Measurements from ENCODE around the gene PDE4D. TPM values are rescaled to one million over a fixed set of nuclear protein-coding genes. Genes with fewer than 3 reads are reported as not detected.
"Not testable (repeated sequence)": the region's sequence is repeated elsewhere in the genome, so short reads cannot be mapped to it uniquely, and the experiment has no call there.

Gene PDE4D
- total RNA-seq, 1 experiment from 2014 or later: 17.2 TPM

DNA sequence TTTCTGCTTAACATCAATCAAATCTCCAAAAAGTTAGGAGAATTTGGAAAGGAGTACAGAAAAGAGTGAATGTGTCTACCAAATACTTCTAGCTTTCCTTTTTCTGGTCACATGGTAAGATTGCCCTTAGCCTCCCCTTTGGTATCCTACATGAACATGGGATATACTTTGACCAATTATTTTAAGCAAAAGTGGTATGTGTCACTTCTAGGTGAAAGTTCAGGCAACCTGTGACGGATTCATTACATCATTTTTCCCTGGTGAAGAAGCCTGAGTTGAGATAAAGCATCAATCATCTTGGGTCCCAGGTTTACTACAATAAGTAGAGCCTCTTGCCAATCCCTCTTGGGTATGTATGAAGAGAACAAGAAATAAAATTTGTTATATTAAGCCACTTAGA, 419.2 kb downstream of the PDE4D start:
- no peak for DNase-seq (ENCODE audit: low read depth)

DNA sequence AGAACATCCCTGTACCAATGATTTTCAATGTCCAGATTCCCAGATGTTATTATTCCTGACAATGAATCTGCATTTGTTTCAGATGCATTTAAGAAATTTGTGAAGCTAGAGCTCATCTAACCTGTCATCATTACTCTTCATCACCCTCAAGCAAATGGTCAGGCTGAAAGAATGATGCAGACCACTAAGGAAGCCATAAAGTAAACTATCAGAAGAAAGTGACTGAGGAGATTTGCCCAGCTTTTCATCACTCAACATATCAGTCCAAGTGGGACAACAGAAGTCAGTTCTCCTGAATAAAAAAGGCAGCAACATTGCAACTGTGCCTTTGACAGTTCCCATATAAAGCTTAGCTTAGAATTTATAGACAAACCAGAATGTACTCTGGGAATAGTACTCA, 419.9 kb downstream of the PDE4D start:
- no peak for DNase-seq (ENCODE audit: low read depth)

DNA sequence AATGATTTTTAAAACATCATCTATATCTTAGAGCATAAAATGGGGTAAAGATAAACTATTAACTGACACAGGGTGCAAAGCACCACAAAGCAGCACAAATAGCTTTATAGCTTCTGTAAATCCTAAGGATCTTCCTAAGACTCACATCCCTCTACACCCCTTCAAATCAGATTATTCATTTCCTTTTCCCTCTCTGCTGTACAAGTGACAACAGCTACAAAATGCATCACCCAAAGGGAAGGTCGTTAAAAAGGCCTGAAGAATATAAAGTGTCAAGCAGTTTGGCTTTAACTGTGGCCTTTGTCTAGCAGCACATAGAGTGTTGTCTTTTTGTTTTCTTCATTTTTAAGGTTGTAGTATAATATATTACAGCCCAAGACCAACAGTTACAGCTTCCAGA, 422.1 kb downstream of the PDE4D start:
- DNase-seq (ENCODE audit: low read depth): no peak

DNA sequence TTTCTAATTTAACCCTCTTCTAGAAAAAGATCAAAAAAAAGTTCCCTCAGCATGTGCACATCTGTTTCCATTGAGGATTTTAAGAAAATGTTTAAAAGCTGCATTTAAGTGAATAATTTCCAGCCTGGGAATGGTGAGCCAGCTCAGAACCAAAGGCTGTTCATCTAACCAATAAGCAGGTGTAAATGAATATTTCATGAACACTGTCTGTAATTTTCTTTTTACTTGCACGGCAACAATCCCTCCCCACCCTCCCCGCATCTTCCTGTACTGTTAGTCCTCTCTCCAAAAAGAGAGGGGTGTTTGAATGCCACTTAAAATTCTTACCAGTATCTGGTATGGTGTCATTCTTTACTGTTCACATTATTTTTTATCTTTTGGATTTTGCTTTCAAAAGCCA, 425.6 kb downstream of the PDE4D start:
- DNase-seq (ENCODE audit: low read depth): no peak

DNA sequence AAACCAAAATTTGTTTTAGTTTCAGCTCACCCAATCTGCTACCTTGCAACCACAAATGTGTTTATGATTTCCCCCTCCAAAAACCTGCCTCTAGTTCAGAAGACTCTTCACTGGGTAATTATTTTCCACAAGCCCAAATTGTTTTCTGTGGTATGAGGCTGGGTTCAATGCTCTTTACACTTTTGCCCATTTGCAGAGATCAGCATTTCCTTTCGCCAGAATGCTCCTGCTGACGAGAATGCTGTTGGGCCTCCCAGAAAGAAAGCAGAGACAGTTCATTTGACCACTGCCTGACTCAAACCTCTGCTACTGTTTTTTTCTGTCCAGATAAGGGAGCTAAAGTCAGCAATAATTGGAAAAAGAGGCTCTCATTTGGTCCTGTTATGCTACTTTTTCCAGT, 427.3 kb downstream of the PDE4D start:
- DNase-seq (ENCODE audit: low read depth): no peak

DNA sequence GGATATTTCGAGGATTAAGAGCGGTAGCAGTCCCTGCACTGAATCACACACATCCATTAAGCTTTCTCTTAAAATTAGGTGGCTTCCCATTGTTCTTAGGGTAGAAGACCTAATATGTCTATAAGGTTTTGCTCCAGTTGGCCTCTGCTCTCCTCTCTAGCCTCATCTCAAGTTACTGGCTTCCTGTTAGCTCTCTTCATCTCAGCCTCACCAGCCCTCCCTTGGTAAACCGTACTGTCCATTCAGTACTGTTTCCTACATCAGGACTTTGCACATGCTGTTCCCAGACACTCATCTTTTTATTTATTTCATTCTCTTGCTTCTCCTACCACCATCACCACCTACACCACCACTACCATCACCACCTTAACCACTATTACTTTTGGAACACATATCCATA, 428.6 kb downstream of the PDE4D start:
- no peak for DNase-seq (ENCODE audit: low read depth)

DNA sequence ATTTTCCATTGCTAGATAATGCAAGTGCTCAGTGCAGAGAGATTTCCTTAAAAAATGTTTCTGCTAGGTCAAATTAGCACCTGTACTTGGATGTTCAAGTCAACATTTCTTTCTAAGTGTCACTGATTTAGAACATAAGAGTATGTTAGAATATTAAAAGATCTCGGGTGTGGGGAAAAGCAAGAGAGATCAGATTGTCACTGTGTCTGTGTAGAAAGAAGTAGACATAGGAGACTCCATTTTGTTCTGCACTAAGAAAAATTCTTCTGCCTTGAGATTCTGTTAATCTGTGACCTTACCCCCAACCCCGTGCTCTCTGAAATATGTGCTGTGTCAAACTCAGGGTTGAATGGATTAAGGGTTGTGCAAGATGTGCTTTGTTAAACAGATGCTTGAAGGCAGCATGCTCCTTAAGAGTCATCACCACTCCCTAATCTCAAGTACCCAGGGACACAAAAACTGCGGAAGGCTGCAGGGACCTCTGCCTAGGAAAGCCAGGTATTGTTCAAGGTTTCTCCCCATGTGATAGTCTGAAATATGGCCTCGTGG, 429.8 kb downstream of the PDE4D start:
- DNase-seq (ENCODE audit: low read depth): not testable (repeated sequence)

DNA sequence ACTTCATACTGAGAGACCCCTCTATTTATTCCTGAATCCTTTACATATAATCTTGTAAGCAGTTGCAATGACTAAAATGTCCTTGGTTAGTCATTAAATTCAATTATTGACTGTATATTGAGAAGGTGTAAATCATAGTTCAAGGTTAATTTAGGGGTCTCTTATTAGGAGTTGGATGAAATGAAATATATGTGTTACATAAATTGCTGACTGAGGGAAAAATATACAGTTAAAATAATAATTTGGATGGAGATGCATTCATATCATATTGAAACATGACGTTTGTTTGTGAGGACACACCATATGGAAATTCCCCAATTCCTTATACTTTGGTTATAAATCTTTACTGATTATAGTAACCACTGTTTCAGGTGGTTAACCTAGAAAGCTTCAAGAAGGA, 430.6 kb downstream of the PDE4D start:
- DNase-seq (ENCODE audit: low read depth): no peak

DNA sequence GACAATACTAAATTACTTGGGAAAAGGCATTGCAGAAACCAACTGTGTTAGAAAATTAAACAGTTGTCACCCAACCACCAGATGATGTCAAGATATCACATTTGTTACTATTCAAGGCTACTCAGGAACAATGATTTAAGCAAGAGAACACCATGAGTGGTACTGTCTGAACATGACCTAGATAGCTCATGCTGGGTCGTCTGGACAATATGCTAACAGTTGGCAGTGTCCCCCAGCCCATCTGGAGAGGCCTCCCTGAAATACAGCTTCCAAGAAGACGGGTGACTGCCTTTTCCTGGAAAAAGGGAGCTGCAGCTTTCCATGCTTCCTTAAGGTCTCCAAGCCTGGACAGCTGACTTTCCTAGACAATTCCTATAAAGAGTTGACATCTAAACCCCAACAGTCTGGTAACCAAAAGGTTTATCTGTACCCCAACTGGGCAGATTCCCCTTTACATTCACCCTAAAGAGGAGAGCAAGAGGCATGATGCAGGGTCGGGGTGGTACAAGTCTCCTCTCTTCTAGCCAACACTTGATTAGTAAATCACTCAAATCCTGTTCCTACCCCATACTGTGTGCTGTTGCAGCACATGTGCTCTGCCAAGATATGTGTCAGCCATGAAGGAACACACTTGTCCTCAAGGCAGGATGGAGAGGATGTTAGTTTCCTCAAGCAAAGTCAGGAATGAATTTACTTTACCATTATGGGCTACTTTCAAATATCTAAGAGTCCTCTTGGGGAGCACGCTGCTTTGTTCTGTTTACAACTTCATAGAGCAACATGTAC, 433.0 kb downstream of the PDE4D start:
- no peak for DNase-seq (ENCODE audit: low read depth)

DNA sequence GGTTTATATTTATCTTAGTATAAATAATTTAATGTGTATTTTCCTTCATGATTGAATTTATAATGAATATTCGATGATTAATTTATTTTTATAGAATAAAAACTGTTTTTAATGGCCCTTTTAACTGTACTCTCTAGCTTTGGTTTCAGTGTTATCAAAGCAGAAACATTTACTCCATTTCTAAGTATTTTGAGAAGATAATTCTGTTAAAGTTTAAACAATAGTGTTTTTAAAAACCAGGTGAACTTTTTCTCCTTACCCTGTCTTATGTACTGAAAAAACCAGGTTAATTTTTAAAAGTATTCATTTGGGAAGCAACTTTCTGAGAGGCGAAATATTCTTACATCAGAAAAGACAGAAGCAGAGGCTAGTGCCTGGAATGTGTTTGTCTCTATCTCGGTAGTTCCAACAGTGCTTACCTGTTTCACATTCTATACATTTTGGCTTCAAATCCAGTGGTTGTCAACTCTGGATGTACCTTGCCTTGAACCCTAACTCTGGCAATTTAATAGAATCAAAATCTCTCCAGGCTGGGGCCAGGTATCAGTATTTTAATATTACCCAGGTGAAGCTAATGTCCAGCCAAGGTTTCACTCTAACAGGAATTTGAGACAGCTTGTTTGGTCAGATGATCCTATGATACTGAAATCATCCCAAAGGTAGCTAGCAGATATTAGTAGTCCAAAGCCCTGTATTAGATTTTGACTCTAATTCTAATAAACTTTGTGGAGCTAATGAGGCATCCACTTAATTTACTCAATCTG, 434.4 kb downstream of the PDE4D start:
- no peak for DNase-seq (ENCODE audit: low read depth)

DNA sequence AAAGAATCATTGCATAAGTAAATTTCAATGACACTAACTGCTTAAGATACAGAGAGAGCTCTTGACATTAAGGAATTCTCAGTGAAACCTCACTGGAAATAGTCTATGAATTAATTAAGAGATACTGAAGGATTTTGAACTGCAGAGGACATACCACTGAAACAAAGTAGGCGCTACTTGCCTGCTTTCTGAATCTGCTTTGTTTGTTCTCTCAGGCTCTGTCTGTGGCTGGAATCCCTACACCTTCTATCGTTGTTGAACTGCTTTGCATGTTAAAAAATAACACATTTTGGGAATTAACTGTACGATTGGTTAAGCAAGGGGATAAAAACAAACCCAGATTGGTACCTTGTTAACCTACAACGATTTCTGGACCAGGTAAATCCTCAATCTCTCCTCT, 435.2 kb downstream of the PDE4D start:
- DNase-seq (ENCODE audit: low read depth): no peak

DNA sequence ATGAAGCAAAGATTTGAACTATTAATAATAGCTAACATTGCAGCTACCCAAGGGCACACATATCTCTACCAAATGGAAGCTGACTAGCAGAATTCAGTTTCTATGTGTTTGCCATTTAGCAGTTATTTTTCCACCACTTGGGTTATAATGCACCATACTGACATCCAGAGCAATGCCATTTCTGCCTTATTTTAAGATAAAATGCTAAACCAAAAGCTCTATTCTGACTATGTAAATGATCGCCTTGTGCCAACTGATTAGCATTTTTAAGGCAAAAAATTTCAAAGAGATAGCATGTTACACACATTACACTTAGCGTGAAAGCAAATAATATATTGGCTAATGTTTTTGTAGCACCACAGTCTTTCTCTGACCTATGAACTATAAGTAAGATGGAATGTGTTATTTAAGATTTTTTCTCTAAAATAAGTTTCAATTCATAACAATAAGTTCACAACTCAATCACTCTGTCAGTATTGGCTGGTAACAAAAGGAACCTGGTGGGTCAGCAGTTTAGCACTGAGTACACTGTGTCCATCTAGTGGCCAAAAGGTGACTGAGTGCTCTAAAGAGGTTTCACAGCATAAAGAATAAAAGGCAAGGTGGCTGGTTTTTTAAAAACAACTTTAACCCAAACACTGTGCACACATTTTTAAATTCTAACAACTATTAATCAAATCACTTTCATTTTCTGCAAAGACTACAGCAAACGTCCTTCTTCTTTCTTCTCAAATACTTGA, 443.5 kb downstream of the PDE4D start:
- DNase-seq (ENCODE audit: low read depth): no peak

DNA sequence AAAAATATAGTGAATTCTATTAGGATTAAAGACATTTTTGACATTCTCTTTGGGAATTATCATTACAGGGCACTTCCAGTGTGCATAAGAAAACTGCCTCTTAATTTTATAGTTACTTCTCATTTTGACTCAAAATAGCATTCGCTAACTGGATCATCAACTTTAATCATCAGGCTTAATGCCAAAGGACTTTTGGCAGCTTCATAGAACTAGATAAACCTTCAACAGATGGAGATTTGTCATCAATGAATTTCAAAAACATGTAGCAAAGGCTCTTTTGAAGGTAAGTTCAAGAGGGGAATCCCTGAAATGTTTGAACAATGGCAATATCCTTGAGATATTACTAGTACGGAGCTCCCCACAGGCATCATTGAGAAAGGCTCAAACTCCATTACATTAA, 447.2 kb downstream of the PDE4D start:
- no peak for DNase-seq (ENCODE audit: low read depth)

DNA sequence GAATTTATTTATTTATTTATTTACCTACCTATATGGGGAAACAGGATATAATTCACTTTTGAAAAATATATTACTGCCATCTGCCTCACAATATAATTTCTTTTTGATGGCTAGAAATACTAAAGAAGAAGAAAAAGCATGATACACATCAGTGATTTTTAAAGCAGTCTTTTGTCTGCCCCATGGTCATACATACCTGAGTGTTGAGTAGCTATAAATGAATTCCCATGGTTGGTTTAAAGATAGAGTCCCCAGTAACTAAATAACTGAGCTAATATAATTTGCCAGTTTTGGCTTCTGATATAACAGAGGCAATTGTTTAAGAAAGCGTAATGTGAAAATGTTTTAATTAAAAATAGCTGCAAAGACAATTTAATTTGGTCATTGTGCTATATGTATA, 447.8 kb downstream of the PDE4D start:
- no peak for DNase-seq (ENCODE audit: low read depth)

DNA sequence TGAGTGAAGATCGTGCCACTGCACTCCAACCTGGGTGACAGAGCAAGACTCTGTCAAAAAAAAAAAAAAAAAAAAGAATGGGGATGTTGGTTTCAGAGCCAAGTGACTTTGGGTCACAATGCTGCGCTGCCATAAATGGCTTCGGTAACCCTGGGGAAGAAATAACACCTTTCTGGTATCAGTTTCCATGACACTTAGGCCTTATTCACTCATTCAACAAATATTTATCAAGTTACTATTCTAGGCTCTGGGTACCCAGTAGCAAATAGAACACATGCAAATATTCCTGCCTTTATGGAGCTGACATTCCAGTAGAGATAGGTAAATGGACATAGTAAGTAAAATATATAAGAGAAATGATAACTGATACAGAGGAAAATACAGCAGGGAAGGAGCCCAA, 454.2 kb downstream of the PDE4D start:
- no peak for DNase-seq (ENCODE audit: low read depth)

DNA sequence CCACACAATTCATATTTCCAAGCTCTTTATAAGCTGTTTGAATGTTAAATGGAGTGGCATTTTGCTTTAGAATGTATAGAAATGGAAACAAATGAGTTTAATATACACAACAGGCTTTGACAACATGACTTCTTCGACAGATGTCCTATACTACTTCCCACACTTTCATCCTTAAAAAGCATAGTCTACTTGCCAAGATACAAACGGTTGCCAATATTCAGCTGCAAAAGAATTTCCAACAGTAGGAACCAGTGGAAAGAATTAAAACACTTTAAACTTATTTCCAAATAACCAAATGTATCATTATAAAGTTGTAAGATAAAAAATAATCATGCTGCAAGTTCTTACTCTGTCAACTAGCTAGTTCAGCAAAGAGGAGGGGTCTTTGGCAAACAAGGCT, 456.4 kb downstream of the PDE4D start:
- no peak for DNase-seq (ENCODE audit: low read depth)

DNA sequence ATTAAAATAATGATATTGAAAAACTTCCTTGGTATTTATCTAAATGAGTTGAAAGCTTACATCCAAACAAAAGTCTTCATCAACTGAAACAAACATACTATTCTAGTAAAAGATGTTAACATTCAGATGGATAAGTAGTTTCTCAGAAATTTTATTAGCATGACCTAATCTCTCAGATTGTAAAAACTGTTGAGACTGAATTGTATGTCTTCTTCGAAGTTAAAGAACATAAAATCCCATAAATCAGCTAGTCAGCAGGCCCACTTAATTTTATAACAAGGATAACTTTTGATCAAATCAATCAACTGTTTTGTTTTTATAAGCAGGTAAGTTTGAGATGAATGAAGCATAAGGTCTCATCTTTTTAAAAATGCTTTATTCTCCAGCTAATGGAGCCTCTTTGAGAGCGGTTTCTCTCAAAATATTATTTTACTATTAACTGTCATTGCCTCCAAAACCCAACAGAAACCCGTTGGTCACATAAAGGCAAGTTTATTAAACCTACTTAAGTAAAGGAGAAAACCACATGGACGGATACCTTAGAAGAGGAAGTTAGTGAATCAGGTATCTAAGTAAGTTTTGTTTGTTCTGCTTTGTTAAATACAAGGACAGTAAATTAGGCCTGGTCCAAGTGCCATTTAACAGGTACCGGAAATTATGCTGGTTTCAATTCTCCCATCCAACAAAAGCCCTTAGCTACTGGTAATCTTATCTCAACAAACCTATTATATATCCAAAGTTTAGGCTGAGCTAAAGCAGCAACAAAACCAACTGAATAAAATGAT, 457.0 kb downstream of the PDE4D start:
- no peak for DNase-seq (ENCODE audit: low read depth)

DNA sequence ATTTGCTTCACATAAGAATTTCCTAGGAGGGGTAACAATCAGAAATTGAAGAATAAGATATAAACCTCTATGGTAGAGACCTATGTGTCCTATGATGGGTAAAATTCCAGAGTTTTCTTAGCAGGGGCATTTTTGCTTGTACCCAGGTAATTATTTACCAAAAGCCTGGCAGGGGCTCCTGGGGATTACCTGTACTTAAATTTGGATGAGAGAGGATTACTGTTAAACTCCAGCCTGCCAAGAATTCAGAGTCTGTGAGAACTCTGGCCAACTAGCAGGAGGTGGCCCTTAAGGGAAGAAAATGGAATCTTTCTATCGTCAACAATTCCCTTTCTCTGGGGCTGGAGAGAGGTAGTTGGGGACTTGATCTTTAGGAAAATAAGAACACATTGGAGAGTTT, 460.4 kb downstream of the PDE4D start:
- DNase-seq (ENCODE audit: low read depth): no peak

DNA sequence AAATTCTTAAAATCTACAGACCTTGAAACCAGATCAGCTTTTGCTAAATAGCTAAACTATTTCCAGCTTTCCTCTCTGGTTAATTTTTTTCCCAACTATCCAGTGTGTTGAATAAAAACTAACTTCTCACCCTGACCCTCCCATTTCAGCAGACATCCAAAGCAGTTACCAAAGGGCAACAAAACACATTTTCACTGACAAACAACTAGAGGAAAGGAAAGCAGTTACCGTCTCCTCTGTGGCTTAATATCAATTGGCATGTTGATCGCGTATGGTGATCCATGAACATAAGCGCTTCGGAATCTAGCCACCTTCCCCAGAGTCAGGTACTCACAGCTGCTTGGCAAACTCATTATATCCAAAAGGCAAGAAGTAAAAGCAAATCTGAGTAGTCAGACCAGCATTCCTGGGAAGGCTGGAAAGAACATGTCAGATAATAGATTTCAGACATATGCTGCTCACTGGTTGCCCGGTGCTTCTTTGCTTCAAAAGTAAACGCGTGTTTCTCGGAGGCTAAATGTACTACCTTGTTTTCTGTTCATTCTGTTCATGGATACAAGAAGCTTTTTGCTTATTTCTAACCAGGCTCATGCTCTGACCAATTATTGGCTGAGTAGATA, 463.4 kb downstream of the PDE4D start:
- no peak for DNase-seq (ENCODE audit: low read depth)

DNA sequence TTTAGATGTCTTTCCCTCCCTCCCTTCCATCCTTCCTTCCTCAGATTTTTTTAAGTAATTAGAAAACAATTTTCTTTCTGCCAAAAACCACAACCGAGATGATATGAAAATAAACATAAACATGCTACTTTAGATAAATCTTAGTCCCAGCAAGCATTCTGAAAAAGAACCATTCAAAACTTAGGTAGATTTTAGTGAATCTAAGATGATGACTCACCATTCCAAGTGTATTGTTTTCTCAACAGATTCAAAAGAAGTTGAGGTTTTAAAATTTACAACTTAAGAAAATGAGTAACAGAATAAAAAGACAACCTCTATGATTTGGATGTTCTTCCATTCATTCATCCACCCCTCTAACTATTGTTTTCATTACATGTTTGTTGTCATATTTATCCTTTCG, 465.1 kb downstream of the PDE4D start:
- DNase-seq (ENCODE audit: low read depth): no peak

DNA sequence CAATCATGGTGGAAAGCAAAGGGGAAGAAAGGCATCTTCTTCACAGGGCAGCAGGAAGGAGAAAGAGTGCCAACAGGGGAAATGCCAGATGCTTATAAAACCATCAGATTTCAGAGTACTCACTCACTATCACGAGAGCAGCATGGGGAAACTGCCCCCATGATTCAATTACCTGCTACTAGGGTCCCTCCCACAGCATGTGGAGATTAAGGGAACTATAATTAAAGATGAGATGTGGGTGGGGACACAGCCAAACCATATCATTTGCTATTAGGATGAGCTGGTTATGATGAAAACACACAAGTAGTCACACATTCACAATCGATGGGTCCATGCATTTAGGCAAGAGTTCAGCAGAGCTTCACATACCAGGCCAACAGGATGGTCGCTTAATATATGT, 469.0 kb downstream of the PDE4D start:
- DNase-seq (ENCODE audit: low read depth): no peak

Measured in RPMI7951 (cell line).